PC-3 (cell line): ENCODE results near the gene GSTT2B.
"Not testable (repeated sequence)": the region's sequence is repeated elsewhere in the genome, so short reads cannot be mapped to it uniquely, and the experiment has no call there.

Experiments
- EZH2 ChIP-seq: fragments of 300-600 bp; sonication (generic); IDR thresholded peaks from one replicate; pipeline ENCODE4 v1.6.1; 2017; ENCODE audit warnings: antibody characterized with exemption, mild to moderate bottlenecking, low read length; ENCODE audit not compliant: unreplicated experiment
- EZH2phosphoT487 ChIP-seq: fragments of 300-600 bp; sonication (generic); IDR thresholded peaks from 2 replicates; pipeline ENCODE4 v1.6.1; 2018; ENCODE audit warnings: mild to moderate bottlenecking, antibody characterized with exemption, low read length, borderline replicate concordance
- TF ChIP-seq, protein P1 (sequence below): fragments of 300-600 bp; sonication (generic); conservative IDR thresholded peaks from 2 replicates; pipeline ENCODE4 v1.5.1; 2017; ENCODE audit warnings: antibody characterized with exemption, low read depth, mild to moderate bottlenecking, low read length

GRCh38 chr22:23993080-23993479 lies 32.1 kb upstream of the GSTT2B start:
- TF ChIP-seq, protein P1, sequence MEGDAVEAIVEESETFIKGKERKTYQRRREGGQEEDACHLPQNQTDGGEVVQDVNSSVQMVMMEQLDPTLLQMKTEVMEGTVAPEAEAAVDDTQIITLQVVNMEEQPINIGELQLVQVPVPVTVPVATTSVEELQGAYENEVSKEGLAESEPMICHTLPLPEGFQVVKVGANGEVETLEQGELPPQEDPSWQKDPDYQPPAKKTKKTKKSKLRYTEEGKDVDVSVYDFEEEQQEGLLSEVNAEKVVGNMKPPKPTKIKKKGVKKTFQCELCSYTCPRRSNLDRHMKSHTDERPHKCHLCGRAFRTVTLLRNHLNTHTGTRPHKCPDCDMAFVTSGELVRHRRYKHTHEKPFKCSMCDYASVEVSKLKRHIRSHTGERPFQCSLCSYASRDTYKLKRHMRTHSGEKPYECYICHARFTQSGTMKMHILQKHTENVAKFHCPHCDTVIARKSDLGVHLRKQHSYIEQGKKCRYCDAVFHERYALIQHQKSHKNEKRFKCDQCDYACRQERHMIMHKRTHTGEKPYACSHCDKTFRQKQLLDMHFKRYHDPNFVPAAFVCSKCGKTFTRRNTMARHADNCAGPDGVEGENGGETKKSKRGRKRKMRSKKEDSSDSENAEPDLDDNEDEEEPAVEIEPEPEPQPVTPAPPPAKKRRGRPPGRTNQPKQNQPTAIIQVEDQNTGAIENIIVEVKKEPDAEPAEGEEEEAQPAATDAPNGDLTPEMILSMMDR: not testable (repeated sequence)
- not testable (repeated sequence) for TF ChIP-seq EZH2, EZH2phosphoT487
